Measurements from ENCODE around the gene DIP2C. TPM values are rescaled to one million over a fixed set of nuclear protein-coding genes. Genes with fewer than 3 reads are reported as not detected.
"Not testable (repeated sequence)": the region's sequence is repeated elsewhere in the genome, so short reads cannot be mapped to it uniquely, and the experiment has no call there.

The DIP2C gene
- total RNA-seq, 2 experiments from 2014 or later, result 0.22 to 0.54 TPM

DNA sequence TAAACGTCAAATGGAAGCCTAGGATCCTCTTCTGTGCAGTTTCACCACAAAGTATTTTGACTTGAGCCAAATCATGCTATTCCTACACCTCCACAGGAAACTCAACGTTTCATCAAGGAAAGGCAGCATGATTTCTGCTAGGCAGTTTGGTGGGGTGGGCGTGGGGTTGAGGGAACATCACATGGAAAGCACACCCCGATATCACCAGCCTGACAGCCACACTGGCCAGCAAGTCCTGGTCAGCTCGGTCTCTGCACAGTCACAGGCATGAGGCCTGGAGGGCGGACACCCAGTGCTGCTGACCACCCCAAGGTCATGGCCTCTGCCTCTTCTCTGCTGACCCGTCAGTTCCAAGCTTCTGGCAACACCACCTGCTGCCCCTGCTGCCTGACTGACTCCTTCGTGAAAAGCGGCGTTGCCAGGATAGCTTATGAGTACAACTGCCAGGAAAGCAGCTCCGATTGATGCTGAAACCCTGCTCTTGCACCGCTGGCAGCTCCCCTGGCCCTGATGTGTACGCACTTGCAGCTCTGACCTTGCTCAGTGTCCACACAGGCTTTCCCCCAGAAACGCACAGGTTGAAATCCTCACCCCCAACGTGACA, 171.5 kb downstream of the DIP2C start:
- H3K4me1 Mint-ChIP-seq, result peaks cover 4% of the 10 kb centered on the region
- no peaks in the 10 kb centered on the region for H3K27me3 Mint-ChIP-seq
- H3K9me3 Mint-ChIP-seq, result no peaks in the 10 kb centered on the region
- no peak for DNase-seq
- no peaks in the 10 kb centered on the region for H3K36me3 Mint-ChIP-seq
- no peak overlapping the region for H3K4me3 Mint-ChIP-seq
- H3K27ac Mint-ChIP-seq, result no peak overlapping the region

DNA sequence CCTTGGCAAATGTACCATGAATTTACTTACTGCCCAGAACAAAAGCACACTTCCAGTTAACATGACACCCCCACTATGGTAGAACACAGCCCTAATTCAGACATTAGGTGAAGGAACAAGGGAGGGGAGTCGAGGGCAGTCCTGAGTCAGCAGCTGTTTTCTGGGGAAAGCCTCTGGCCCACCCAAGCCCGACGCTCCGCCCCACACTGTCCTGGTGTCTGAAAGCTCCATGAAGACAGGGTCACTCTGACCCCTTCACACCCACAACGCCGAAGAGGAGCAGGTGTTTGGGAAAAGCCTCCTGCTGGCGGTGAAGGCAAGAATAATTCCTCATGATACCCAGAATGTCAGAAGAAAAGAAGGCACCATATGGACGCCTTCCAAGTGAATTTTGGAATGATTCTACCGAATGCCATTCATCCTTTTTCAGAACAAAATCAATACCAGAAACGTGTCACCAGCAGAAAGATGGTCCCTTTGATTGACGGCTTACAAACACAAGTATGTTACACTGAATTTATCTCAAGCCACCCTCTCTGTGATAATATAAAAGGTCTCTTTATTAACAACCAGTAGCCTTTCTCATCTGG, 172.1 kb downstream of the DIP2C start:
- Mint-ChIP-seq H3K4me3 (no peak overlapping the region), H3K9me3 (no peaks in the 10 kb centered on the region), H3K27ac (no peak overlapping the region), H3K4me1 (peaks cover 4% of the 10 kb centered on the region), H3K36me3 (no peaks in the 10 kb centered on the region), H3K27me3 (no peaks in the 10 kb centered on the region)
- DNase-seq, result no peak

DNA sequence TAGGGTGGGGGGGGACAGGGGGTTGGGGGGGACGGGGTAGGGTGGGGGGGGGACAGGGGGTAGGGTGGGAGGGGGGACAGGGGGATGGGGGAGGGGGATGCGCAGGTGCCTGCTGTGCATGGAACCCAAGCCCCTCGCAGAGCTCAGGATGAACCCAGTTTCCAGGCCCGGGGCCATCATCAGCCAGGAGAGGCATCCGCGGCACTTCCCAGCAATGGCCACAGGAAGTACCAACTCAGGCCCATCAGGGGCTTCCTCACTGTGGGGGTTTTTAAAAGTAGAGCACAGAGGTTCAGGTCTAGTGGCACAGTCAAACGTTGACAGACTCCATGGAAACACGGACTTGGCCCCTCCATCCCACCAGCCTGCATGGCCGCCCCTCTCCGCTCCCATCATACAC, 172.7 kb downstream of the DIP2C start:
- H3K9me3 Mint-ChIP-seq, result no peaks in the 10 kb centered on the region
- H3K4me3 Mint-ChIP-seq, result no peak overlapping the region
- no peaks in the 10 kb centered on the region for H3K27me3 Mint-ChIP-seq
- H3K4me1 Mint-ChIP-seq, result peaks cover 4% of the 10 kb centered on the region
- DNase-seq, result no peak
- H3K27ac Mint-ChIP-seq, result no peak overlapping the region
- H3K36me3 Mint-ChIP-seq, result no peaks in the 10 kb centered on the region

GRCh38 chr10:515674-516073, 173.8 kb downstream of the DIP2C start:
- Mint-ChIP-seq H3K36me3 (no peaks in the 10 kb centered on the region), H3K27ac (no peak overlapping the region), H3K9me3 (no peaks in the 10 kb centered on the region), H3K4me3 (no peak overlapping the region), H3K27me3 (peaks cover 6% of the 10 kb centered on the region), H3K4me1 (peaks cover 10% of the 10 kb centered on the region)
- no peak for DNase-seq

DNA sequence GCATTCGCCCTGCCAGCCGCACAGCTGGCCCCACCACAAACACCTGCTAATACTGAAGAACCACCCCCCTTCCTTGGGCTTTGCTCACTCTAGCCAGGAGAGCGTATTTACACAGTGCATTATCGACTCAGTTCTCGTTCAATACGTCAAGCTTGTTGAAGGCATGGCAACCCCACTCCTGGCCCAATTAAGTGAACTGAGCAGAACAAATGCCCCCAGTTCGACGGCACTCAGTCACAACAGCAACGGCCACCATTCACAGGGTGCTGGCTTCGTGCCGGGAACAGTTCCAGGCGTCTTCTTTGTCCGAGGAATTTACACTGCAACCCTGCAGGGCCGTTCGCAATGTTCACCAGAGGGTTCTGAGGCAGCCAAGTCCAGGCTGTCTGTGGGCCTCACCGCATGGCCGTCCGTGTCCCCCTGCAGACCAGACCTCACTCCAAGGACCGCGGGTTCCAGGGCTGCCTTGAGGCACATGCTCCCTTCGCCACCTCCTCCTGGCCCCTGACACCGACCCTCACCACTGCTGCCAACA, 175.3 kb downstream of the DIP2C start:
- peaks cover 11% of the 10 kb centered on the region for H3K4me1 Mint-ChIP-seq
- H3K27ac Mint-ChIP-seq, result no peak overlapping the region
- no peaks in the 10 kb centered on the region for H3K36me3 Mint-ChIP-seq
- peaks cover 9% of the 10 kb centered on the region for H3K27me3 Mint-ChIP-seq
- no peaks in the 10 kb centered on the region for H3K9me3 Mint-ChIP-seq
- no peak overlapping the region for H3K4me3 Mint-ChIP-seq
- no peak for DNase-seq

GRCh38 chr10:513393-513792, 176.1 kb downstream of the DIP2C start:
- H3K4me3 Mint-ChIP-seq, result no peak overlapping the region
- H3K27ac Mint-ChIP-seq, result no peak overlapping the region
- H3K9me3 Mint-ChIP-seq, result no peaks in the 10 kb centered on the region
- H3K36me3 Mint-ChIP-seq, result no peaks in the 10 kb centered on the region
- H3K27me3 Mint-ChIP-seq, result peaks cover 9% of the 10 kb centered on the region
- H3K4me1 Mint-ChIP-seq, result peaks cover 11% of the 10 kb centered on the region
- DNase-seq, result no peak

DNA sequence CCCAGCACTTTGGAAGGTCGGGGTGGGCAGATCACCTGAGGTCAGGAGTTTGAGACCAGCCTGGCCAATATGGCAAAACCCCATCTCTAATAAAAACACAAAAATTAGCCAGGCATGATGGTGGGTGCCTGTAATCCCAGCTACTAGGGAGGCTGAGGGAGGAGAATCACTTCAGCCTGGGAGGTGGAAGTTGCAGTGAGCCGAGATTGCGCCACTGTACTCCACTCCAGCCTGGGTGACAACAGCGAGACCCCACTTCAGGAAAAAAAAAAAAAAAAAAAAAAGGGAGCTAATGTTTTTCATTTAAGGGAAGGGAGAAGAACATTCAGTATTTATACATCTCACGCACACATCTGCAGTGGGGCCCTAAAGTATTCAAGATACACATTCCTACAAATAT, 176.8 kb downstream of the DIP2C start:
- not testable (repeated sequence) for H3K9me3 Mint-ChIP-seq, DNase-seq, H3K27ac Mint-ChIP-seq, H3K36me3 Mint-ChIP-seq, H3K27me3 Mint-ChIP-seq, H3K4me3 Mint-ChIP-seq
- peaks cover 11% of the 10 kb centered on the region for H3K4me1 Mint-ChIP-seq

DNA sequence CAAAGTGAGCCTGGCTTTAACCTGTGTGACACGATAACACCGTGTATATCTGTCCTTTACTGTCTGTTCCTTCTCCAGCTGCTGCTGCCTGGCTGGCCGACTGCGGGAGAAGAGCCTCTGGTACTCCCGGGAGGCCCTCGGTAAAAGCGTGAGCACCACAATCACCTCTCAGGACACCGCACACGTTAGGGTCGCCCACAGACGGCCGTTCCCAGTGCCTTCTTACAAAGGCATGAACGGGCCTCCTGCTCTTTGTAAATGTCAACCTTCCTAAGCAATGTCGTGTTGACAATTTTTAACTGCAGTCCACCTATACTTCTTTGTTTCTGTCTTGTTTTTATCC, 177.6 kb downstream of the DIP2C start:
- Mint-ChIP-seq H3K4me1 (peaks cover 11% of the 10 kb centered on the region), H3K27ac (no peak overlapping the region), H3K36me3 (no peaks in the 10 kb centered on the region), H3K4me3 (no peak overlapping the region), H3K9me3 (no peaks in the 10 kb centered on the region), H3K27me3 (peaks cover 9% of the 10 kb centered on the region)
- no peak for DNase-seq

- Mint-ChIP-seq H3K9me3 (no peaks in the 10 kb centered on the region), H3K27ac (no peak overlapping the region), H3K4me1 (peaks cover 11% of the 10 kb centered on the region), H3K27me3 (peaks cover 9% of the 10 kb centered on the region), H3K4me3 (no peak overlapping the region), H3K36me3 (no peaks in the 10 kb centered on the region)
- peak; percentile 79 for DNase-seq
These were observed 178.2 kb downstream of the DIP2C start for GRCh38 chr10:511101-511848.

DNA sequence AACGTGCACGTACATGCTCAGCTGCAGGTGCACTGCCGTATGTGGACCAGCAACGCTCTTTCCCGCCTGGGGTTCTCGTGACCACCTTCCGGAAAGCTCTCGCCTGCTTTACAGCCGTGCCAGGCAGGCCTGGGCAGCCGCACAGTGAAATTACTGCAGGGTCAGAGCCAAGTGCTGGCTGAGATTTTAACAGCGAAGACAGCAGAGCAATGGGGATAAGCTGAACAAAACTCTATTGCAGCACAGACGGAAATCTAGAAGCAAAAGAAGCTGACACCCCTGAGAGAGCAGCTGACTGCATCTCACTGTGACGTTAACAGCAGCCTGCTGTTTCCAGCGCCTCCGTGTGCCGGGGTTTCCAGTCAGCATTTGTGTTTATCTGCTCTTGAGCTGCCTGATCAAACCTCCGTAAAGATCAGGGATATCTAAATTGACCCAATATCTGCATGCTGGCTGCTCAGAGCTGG, 179.0 kb downstream of the DIP2C start:
- Mint-ChIP-seq H3K36me3 (no peaks in the 10 kb centered on the region), H3K4me3 (no peak overlapping the region), H3K4me1 (peaks cover 11% of the 10 kb centered on the region), H3K27ac (no peak overlapping the region), H3K9me3 (no peaks in the 10 kb centered on the region), H3K27me3 (peaks cover 9% of the 10 kb centered on the region)
- DNase-seq, result no peak

DNA sequence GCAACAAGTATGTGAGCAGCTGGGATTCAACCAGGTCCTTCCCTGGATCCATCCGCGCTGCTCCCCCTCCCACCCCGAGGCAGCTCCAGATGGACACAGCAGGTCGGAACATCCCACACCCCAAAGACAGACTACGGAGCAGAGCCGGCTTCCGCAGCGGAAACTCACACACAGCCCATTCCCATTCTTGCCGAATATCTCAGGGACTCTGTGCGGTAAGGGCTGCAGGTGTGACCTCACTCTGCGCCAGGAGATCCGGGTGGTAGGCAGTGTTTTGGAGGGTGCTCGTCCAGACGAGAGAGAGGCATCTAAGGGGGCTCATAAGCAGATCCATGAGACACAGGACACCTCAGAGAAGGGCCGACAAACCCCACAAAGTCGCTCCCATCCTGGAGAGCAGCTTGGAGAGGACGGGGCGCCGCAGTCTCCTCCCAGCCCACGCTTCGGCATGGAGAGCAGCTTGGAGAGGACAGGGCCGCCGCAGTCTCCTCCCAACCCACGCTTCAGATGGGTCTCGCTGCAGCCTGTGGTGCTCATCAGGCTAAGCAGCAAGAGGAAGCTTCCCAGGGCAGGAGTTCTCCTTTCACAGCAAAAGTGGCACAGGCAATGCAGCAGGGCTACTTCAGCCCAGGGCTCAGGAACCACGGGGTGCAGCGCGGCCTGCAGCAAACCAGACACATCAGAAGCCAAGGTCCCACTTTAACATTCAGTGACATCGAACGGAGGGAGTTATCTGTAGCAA, 179.9 kb downstream of the DIP2C start:
- H3K4me3 Mint-ChIP-seq, result no peak overlapping the region
- peaks cover 9% of the 10 kb centered on the region for H3K27me3 Mint-ChIP-seq
- no peaks in the 10 kb centered on the region for H3K9me3 Mint-ChIP-seq
- H3K4me1 Mint-ChIP-seq, result peaks cover 11% of the 10 kb centered on the region
- no peak for DNase-seq
- H3K27ac Mint-ChIP-seq, result no peak overlapping the region
- H3K36me3 Mint-ChIP-seq, result no peaks in the 10 kb centered on the region

- Mint-ChIP-seq H3K4me3 (no peak overlapping the region), H3K9me3 (no peaks in the 10 kb centered on the region), H3K27ac (no peak overlapping the region), H3K4me1 (peaks cover 11% of the 10 kb centered on the region), H3K27me3 (peaks cover 9% of the 10 kb centered on the region), H3K36me3 (no peaks in the 10 kb centered on the region)
- DNase-seq, result no peak
These were observed 180.7 kb downstream of the DIP2C start for GRCh38 chr10:508726-509125.

DNA sequence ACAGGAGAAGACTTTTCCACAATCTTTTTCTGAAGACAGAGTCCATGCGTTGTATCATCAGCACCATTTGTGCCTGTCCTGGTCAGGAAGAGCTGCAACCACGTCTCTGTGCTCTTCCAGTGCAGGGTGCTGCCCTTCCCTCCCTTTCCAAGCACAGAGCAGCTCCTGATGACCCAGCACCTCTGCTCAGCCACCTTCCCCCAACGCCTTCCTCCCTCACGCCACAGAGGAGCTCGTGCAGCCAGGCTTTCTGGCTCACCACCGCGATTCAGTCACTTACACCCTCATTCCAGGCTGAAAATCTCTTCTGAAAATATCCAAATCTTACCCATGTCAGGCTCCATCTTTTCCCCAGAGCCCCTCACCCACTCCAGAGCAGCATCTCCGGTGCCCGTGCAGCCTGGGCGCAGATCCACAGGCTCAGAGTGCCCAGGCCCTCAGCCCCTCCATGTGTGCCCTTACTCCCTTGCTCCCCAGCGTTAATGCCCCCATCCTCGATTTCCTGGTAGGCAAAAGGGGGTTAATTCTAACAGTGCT, 181.5 kb downstream of the DIP2C start:
- DNase-seq, result no peak
- Mint-ChIP-seq H3K9me3 (no peaks in the 10 kb centered on the region), H3K27ac (no peak overlapping the region), H3K27me3 (peaks cover 11% of the 10 kb centered on the region), H3K4me3 (no peak overlapping the region), H3K4me1 (peaks cover 7% of the 10 kb centered on the region), H3K36me3 (no peaks in the 10 kb centered on the region)

DNA sequence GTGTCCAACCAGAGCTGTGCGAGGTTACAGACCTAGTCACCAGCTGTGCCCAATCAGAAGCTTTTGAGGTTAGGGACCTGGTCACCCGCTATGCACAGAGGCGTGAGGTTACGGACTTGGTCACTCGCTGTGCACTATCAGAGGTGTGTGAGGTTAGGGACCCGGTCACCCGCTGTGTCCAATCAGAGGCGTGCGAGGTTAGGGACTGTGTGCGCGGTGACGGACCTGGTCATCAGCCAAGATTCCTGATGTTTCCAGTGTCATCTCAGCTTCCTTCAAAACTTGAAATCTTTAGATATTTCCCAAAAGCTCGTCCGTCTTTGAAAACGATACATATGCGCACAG, 182.1 kb downstream of the DIP2C start:
- H3K9me3 Mint-ChIP-seq, result no peaks in the 10 kb centered on the region
- DNase-seq, result no peak
- H3K36me3 Mint-ChIP-seq, result no peaks in the 10 kb centered on the region
- H3K27ac Mint-ChIP-seq, result no peak overlapping the region
- H3K4me3 Mint-ChIP-seq, result no peak overlapping the region
- peaks cover 8% of the 10 kb centered on the region for H3K4me1 Mint-ChIP-seq
- peaks cover 17% of the 10 kb centered on the region for H3K27me3 Mint-ChIP-seq
